Common myeloid progenitor, CD34-positive (primary cell): ENCODE data around the gene SCRT2. TPM values are rescaled to one million over a fixed set of nuclear protein-coding genes. Genes with fewer than 3 reads are reported as not detected.
A peak's percentile ranks its signal among the peaks of the same experiment; 100 is the strongest.
"Not testable (repeated sequence)": the region's sequence is repeated elsewhere in the genome, so short reads cannot be mapped to it uniquely, and the experiment has no call there.

Source experiments
- CTCF ChIA-PET: fragments of 350-600 bp; sonication (Branson Sonifier 250); formaldehyde crosslinking; loops from one replicate; lab custom pipeline; 2021; ENCODE audit warnings: antibody characterized with exemption; lab: Charles Lee
- POLR2A ChIA-PET: fragments of 350-600 bp; sonication (Branson Sonifier 250); formaldehyde crosslinking; loops from one replicate; lab custom pipeline; 2021; ENCODE audit warnings: antibody characterized with exemption; lab: Charles Lee
- DNase-seq, 3 donors: peaks; one replicate each; pipeline versions ENCODE4 v3.0.0 to v3.0.0-alpha.2; 2013
- H3K27ac ChIP-seq, 2 experiments: 1 replicate in 1 of 2; 2 replicates in 1 of 2; pipeline ENCODE4 v1.7.0; 2013; ENCODE audit warnings: inconsistent platforms in 2 of 2, low read length in 2 of 2, mild to moderate bottlenecking in 2 of 2, low read depth in 1 of 2, moderate library complexity in 1 of 2; ENCODE audit not compliant: severe bottlenecking in 2 of 2, insufficient read depth in 1 of 2, poor library complexity in 1 of 2
- H3K27me3 ChIP-seq, 5 experiments: replicated peaks in 2 of 5; 1 replicate in 3 of 5; 2 replicates in 2 of 5; pipeline versions ENCODE4 v1.6.1 to v1.7.0; 2013; ENCODE audit warnings: low read length in 4 of 5, mild to moderate bottlenecking in 2 of 5, moderate library complexity in 2 of 5, inconsistent platforms in 1 of 5; ENCODE audit not compliant: insufficient read depth in 5 of 5, control insufficient read depth in 4 of 5
- H3K36me3 ChIP-seq, 4 experiments: 1 replicate in 2 of 4; 2 replicates in 2 of 4; pipeline versions ENCODE4 v1.6.1 to v1.7.0; 2013; ENCODE audit warnings: low read length in 3 of 4, control low read depth in 1 of 4, mild to moderate bottlenecking in 1 of 4; ENCODE audit not compliant: control insufficient read depth in 4 of 4, insufficient read depth in 4 of 4
- H3K4me1 ChIP-seq, 4 experiments: 1 replicate in 3 of 4; 2 replicates in 1 of 4; pipeline versions ENCODE4 v1.6.1 to v1.7.1; 2013; ENCODE audit warnings: low read length in 3 of 4, mild to moderate bottlenecking in 3 of 4, control low read depth in 1 of 4, inconsistent platforms in 1 of 4, moderate library complexity in 1 of 4; ENCODE audit not compliant: control insufficient read depth in 4 of 4, insufficient read depth in 4 of 4; ENCODE audit errors: control extremely low read depth in 1 of 4
- H3K4me3 ChIP-seq, 7 experiments: 1 replicate in 4 of 7; 2 replicates in 3 of 7; pipeline versions ENCODE4 v1.5.1 to v1.7.0; 2013; ENCODE audit warnings: mild to moderate bottlenecking in 7 of 7, low read length in 6 of 7, moderate library complexity in 6 of 7, inconsistent platforms in 2 of 7, low read depth in 2 of 7, control low read depth in 1 of 7; ENCODE audit not compliant: insufficient read depth in 4 of 7, control insufficient read depth in 1 of 7; ENCODE audit errors: extremely low read depth in 1 of 7
- H3K9me3 ChIP-seq, 5 experiments: 1 replicate in 4 of 5; 2 replicates in 1 of 5; pipeline versions ENCODE4 v1.6.1 to v1.7.1; 2013; ENCODE audit warnings: low read length in 4 of 5, mild to moderate bottlenecking in 2 of 5, inconsistent platforms in 1 of 5, low read depth in 1 of 5, moderate library complexity in 1 of 5; ENCODE audit not compliant: control insufficient read depth in 4 of 5, insufficient read depth in 2 of 5; ENCODE audit errors: control extremely low read depth in 1 of 5
- WGBS: methylation state at CpG from one replicate; pipeline ENCODE4 v1.1.5; 2013; ENCODE audit not compliant: insufficient coverage; 5-methylcytosine and 5-hydroxymethylcytosine counted together
- polyA plus RNA-seq: library from polyadenylated mRNA; unstranded; fragments of 120-200 nt; gene quantifications from one replicate; pipeline ENCODE4 v1.2.1, GENCODE V29; 2013

The SCRT2 gene
- not detected for polyA plus RNA-seq

DNA sequence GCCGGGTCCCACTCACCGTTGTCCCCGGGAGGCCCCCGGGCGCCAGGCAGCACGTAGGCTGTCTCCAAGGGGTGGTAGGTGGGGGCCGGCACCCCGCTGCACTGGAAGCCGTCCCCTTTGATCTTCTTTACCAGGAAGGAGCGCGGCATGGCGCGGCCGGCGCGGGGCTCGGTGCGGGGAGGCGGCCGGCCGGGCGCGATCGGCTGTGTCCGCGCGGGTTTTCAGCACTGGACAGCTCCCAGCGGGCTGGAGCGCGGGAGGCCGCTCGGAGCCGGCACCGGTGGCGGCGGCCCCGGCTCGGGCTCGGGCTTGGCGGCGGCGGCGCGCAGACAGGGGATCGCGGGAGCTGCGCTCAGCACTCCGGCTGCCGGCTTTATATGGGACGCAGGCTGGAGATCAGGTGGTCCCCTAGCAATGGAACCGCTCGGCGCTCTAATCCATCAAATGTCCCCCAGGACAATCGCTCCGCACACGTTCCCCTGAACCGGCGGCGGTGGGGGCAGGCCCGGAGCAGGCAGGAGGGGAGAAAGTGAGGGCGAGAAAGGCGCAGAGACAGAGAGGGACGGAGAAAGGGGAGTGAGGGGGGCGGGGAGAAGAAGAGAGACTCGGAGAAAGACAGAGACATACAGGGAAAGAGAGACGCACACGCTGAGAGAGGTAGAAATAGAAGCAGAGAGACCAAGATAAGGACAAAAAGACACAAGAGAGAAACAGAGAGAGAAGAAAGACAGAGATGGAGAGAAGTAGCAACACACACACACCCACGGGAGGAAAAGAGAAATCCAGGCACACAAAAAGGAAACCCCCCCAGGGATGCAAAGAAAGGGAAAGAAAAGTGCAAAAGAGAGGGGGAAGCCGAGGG lies at the start of gene SCRT2:
Gene SCRT2, minus strand, starts transcription at position 350 of the 862 bp plus-strand sequence. Its CDS starts 201 bp downstream, at position 149.
- Histone ChIP-seq H3K9me3 (no peaks in the 10 kb centered on the region), H3K27me3 (peaks cover 8 to 82% (median 16%) of the 10 kb centered on the region in 5 experiments), H3K4me3 (peak within 1 kb of the TSS in 6 of 7 experiments; percentile 10 to 57 (median 36)), H3K36me3 (no peaks in the 10 kb centered on the region), H3K27ac (no peak within 1 kb of the TSS), H3K4me1 (peaks cover 2 to 55% (median 42%) of the 10 kb centered on the region in 4 experiments)
- peak; percentile 69 to 85 (median 80) for DNase-seq
- ChIA-PET CTCF (interaction anchor here (1.2 to 2.9 kb wide), 2 partner anchors 10 to 15 kb away, joined by 3 to 16 read pairs; no protein-coding TSS in a partner anchor), POLR2A (no interaction called here)
- WGBS = under 1% methylated on average over 61 of the region's 69 CpGs

DNA sequence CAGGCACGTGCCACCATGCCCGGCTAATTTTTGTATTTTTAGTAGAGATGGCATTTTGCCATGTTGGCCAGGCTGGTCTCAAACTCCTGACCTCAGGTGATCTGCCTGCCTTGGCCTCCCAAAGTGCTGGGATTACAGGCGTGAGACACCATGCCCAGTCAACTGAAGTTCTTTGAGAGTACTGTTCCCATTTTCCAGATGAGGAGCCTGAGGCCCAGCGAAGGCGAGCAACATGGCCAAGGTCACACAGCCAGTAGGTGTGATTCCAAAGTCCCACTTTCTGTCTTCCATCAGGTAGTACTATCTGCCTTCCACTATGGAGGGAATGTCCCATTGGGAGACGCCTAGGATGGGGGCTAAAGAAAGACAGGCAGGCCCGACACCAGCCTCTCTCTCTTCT lies 49.2 kb upstream of the SCRT2 start:
- not testable (repeated sequence) for DNase-seq
- CTCF ChIA-PET = interaction anchor here (4.9 kb wide), 1 partner anchor 15 kb away, joined by 29 read pairs; no protein-coding TSS in a partner anchor

DNA sequence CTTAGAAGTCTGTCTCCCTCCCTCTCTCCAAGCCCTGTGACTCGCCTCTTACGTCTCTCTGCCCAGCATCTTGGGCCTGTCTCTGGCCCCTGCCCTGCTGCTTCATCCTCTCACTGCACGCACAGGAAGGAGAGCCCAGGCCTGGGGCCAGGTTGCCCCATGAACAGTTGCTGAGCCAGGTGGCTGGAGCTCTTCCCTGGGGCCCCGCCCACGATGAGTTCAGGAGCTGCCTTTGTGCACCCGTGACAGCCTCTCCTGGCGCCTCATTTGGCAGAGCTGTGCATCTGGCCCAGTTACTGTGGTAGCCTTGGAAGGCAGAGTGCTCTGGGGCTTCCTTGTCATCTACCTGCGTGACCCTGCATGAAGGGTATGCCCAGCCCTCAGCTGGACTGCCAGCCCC lies 48.2 kb upstream of the SCRT2 start:
- peaks cover 0 to 2% (median 0%) of the 10 kb centered on the region in 5 experiments for H3K9me3 ChIP-seq
- ChIA-PET POLR2A (no interaction called here), CTCF (interaction anchor here (0.7 kb wide), 2 partner anchors 57 to 148 kb away, joined by 3 to 4 read pairs; no protein-coding TSS in a partner anchor)
- no peak overlapping the region for H3K4me3 ChIP-seq
- no peaks in the 10 kb centered on the region for H3K36me3 ChIP-seq
- 78% methylated on average over 8 of the region's 8 CpGs for WGBS
- no peak overlapping the region for H3K27ac ChIP-seq
- DNase-seq = no peak
- peaks cover 0 to 10% (median 9%) of the 10 kb centered on the region in 4 experiments for H3K4me1 ChIP-seq
- H3K27me3 ChIP-seq = peaks cover 2 to 31% (median 7%) of the 10 kb centered on the region in 5 experiments

More for the DNA sequence above, 49.2 kb upstream of the SCRT2 start:
- POLR2A ChIA-PET, H3K4me3 ChIP-seq, H3K36me3 ChIP-seq, H3K27ac ChIP-seq, H3K9me3 ChIP-seq: not testable (repeated sequence)
- Histone ChIP-seq H3K4me1 (peaks cover 0 to 11% (median 9%) of the 10 kb centered on the region in 4 experiments), H3K27me3 (peaks cover 2 to 38% (median 10%) of the 10 kb centered on the region in 5 experiments)
- 100% methylated on average over 4 of the region's 7 CpGs for WGBS

DNA sequence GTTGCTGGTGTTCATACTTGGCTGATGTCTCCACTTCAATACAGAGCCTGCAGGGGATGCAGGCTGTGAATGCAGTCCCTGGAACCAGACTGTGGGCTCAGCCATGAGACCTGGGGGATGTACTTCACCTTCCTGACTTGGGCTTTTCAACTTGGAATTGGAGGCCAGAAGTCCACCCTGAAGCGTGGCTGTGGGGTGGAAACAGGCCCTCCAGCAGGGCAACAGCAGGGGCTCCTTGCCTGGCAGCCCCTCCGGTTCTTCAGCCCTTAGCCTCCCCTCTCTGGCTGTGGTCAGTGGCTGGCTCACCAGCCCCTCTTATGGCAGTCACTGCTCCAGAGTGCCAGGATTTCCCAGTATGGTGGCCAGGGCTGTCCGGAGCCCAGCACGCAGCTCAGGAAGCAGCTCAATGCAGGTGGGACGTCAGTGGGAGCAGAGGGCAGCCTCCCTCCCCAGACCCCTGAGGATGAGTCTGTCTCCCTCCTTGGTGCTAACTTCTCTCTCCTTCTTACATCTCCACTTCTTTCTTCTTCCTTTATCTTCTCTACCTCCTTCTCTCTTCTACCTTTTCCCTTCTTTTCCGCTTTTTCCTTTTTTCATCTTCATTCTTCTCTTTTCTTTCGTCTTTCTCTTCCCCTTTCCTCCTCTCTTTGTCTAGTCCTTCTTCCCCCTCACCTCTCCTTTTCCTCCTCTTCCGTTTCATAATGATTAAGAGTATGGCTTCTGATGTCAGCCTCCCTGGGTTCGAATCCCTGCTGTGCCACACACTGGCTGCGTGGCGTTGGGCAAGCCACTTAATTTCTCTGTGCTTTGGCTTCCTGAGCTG lies 47.4 kb upstream of the SCRT2 start:
- POLR2A ChIA-PET = no interaction called here
- H3K36me3 ChIP-seq = no peaks in the 10 kb centered on the region
- WGBS = 96% methylated on average over 10 of the region's 11 CpGs
- peaks cover 0 to 3% (median 2%) of the 10 kb centered on the region in 4 experiments for H3K4me1 ChIP-seq
- no peak overlapping the region for H3K4me3 ChIP-seq
- H3K9me3 ChIP-seq = peaks cover 0 to 2% (median 0%) of the 10 kb centered on the region in 5 experiments
- H3K27me3 ChIP-seq = peaks cover 2 to 27% (median 6%) of the 10 kb centered on the region in 5 experiments
- CTCF ChIA-PET = interaction anchor here (0.7 kb wide), 3 partner anchors 56 to 162 kb away, joined by 3 to 5 read pairs (median 4); no protein-coding TSS in a partner anchor
- DNase-seq = no peak
- H3K27ac ChIP-seq = no peak overlapping the region

DNA sequence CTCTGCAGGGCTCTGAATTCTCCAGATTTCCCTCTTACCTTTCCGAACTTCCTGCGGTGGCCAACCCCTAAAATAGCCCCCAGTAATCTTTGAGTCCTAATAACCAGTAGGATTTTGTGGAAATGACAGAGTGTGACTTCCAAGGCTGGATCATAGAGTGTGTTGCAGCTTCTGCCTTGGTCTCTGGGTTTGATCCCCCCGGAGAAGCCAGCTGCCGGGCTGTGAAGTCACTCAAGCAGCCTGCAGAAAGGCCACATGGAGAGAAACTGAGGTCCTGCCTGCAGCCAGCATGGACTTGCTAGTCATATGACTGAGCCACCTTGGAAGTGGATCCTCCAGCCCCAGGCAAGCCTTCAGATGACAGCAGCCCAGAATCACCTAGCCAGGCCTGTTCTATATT lies 46.3 kb upstream of the SCRT2 start:
- H3K4me3 ChIP-seq = no peak overlapping the region
- H3K4me1 ChIP-seq = no peaks in the 10 kb centered on the region
- DNase-seq = no peak
- ChIA-PET POLR2A (no interaction called here), CTCF (no interaction called here)
- peaks cover 0 to 2% (median 0%) of the 10 kb centered on the region in 5 experiments for H3K9me3 ChIP-seq
- WGBS = 97% methylated on average over 4 of the region's 4 CpGs
- H3K27ac ChIP-seq = no peak overlapping the region
- H3K27me3 ChIP-seq = peaks cover 0 to 19% (median 5%) of the 10 kb centered on the region in 5 experiments
- H3K36me3 ChIP-seq = no peaks in the 10 kb centered on the region

DNA sequence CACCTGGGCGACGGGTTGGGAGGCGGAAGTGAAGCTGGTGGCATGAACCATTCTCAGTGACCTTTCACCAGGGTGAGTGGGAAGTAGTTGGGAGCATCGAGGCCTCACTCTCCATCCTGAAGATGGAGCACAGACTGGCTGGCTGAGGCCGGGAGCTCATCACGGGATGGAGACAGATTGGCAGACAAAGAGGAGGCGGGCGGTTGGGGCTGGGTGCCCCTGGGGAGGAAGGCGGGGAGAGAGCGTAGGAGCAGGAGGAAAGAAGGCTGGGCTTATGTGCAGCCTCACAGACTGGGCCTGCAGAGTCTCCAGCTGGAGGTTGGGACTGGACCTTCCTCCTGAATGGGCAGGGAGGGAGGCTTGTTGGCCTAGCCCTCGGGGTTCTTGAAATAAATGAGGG lies 44.2 kb upstream of the SCRT2 start:
- peaks cover 0 to 2% (median 0%) of the 10 kb centered on the region in 5 experiments for H3K9me3 ChIP-seq
- H3K36me3 ChIP-seq = no peaks in the 10 kb centered on the region
- H3K27ac ChIP-seq = no peak overlapping the region
- peaks cover 0 to 2% (median 2%) of the 10 kb centered on the region in 5 experiments for H3K27me3 ChIP-seq
- POLR2A ChIA-PET = no interaction called here
- WGBS = 98% methylated on average over 10 of the region's 11 CpGs
- CTCF ChIA-PET = interaction anchor here (0.5 to 0.6 kb wide), 2 partner anchors 17 to 56 kb away, joined by 3 to 5 read pairs; no protein-coding TSS in a partner anchor
- DNase-seq = no peak
- peaks cover 0 to 4% (median 1%) of the 10 kb centered on the region in 4 experiments for H3K4me1 ChIP-seq
- no peak overlapping the region for H3K4me3 ChIP-seq
